HEK293T (cell line): ENCODE data around the gene CCDC88C.

Source experiments
- BHLHE40 ChIP-seq: fragments of 450-650 bp; IDR thresholded peaks from 2 replicates; pipeline ENCODE4 v1.6.1; 2016; ENCODE audit warnings: mild to moderate bottlenecking, moderate library complexity, borderline replicate concordance
- CTBP1 ChIP-seq: fragments of 450-650 bp; IDR thresholded peaks from 2 replicates; pipeline ENCODE4 v1.6.1; 2016; ENCODE audit warnings: borderline replicate concordance
- ELF4 ChIP-seq: fragments of 450-650 bp; IDR thresholded peaks from 2 replicates; pipeline ENCODE4 v1.6.1; 2017; ENCODE audit warnings: antibody characterized with exemption
- FOXA1 ChIP-seq: fragments of 450-650 bp; IDR thresholded peaks from 2 replicates; pipeline ENCODE4 v1.6.1; 2016; ENCODE audit warnings: mild to moderate bottlenecking
- FOXK2 ChIP-seq: fragments of 450-650 bp; IDR thresholded peaks from 2 replicates; pipeline ENCODE4 v1.6.1; 2016; ENCODE audit warnings: mild to moderate bottlenecking
- FOXM1 ChIP-seq: fragments of 450-650 bp; IDR thresholded peaks from 2 replicates; pipeline ENCODE4 v1.6.1; 2017; ENCODE audit warnings: mild to moderate bottlenecking, borderline replicate concordance
- HDGF ChIP-seq: fragments of 450-650 bp; IDR thresholded peaks from 2 replicates; pipeline ENCODE4 v1.6.1; 2017; ENCODE audit warnings: antibody characterized with exemption, borderline replicate concordance
- L3MBTL2 ChIP-seq: fragments of 450-650 bp; conservative IDR thresholded peaks from 2 replicates; pipeline ENCODE4 v1.6.1; 2016; ENCODE audit warnings: mild to moderate bottlenecking
- NFRKB ChIP-seq: fragments of 450-650 bp; IDR thresholded peaks from 2 replicates; pipeline ENCODE4 v1.6.1; 2016; ENCODE audit warnings: mild to moderate bottlenecking, moderate library complexity
- SP1 ChIP-seq: fragments of 450-650 bp; IDR thresholded peaks from 2 replicates; pipeline ENCODE4 v1.6.1; 2017
- SUZ12 ChIP-seq: fragments of 450-650 bp; IDR thresholded peaks from 2 replicates; pipeline ENCODE4 v1.6.1; 2016; ENCODE audit warnings: mild to moderate bottlenecking
- TARDBP ChIP-seq: fragments of 450-650 bp; IDR thresholded peaks from 2 replicates; pipeline ENCODE4 v1.6.1; 2016
- ZNF384 ChIP-seq: fragments of 450-650 bp; IDR thresholded peaks from 2 replicates; pipeline ENCODE4 v1.6.1; 2016
- TF ChIP-seq, protein P1 (sequence below): fragments of 450-650 bp; IDR thresholded peaks from 2 replicates; pipeline ENCODE4 v1.6.1; 2016

DNA sequence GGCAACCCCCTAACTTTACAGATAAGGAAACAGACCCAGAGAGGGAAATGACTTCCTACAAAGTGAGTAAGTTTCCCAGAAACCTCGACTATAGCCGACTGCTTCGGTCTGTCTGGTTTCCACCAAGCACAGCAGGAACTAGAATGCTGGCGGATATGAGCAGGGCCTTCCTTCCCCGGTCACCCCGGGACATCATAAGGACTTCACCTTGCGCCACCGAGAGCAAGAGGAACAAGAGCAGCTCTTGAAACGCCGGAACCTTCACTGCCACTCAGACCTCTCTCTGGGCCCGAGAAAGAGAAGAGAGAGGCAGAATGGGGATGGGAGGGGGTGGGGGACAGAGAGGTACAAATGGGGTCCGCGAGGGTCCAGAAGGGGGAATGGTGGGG lies 143.7 kb downstream of the CCDC88C start:
- no peak for TF ChIP-seq SP1
- no peak for TF ChIP-seq FOXA1
- no peak for TF ChIP-seq HDGF
- no peak for TF ChIP-seq ZNF384
- no peak for TF ChIP-seq ELF4
- TF ChIP-seq, protein P1, sequence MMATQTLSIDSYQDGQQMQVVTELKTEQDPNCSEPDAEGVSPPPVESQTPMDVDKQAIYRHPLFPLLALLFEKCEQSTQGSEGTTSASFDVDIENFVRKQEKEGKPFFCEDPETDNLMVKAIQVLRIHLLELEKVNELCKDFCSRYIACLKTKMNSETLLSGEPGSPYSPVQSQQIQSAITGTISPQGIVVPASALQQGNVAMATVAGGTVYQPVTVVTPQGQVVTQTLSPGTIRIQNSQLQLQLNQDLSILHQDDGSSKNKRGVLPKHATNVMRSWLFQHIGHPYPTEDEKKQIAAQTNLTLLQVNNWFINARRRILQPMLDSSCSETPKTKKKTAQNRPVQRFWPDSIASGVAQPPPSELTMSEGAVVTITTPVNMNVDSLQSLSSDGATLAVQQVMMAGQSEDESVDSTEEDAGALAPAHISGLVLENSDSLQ: no peak
- no peak for TF ChIP-seq SUZ12
- TF ChIP-seq BHLHE40: no peak
- no peak for TF ChIP-seq L3MBTL2
- no peak for TF ChIP-seq TARDBP
- TF ChIP-seq NFRKB: no peak
- no peak for TF ChIP-seq FOXK2
- no peak for TF ChIP-seq FOXM1
- no peak for TF ChIP-seq CTBP1
